ENCODE measurements around the gene HCN2. TPM values are rescaled to one million over a fixed set of nuclear protein-coding genes. Genes with fewer than 3 reads are reported as not detected.
A peak's percentile ranks its signal among the peaks of the same experiment; 100 is the strongest.

The HCN2 gene
- total and polyA plus RNA-seq, 9 of the 15 experiments (the other 6 are each of a cell fraction or from before 2014, with no cell fraction given), result 0.29 to 4.2 (median 0.82) TPM; not detected in 2

DNA sequence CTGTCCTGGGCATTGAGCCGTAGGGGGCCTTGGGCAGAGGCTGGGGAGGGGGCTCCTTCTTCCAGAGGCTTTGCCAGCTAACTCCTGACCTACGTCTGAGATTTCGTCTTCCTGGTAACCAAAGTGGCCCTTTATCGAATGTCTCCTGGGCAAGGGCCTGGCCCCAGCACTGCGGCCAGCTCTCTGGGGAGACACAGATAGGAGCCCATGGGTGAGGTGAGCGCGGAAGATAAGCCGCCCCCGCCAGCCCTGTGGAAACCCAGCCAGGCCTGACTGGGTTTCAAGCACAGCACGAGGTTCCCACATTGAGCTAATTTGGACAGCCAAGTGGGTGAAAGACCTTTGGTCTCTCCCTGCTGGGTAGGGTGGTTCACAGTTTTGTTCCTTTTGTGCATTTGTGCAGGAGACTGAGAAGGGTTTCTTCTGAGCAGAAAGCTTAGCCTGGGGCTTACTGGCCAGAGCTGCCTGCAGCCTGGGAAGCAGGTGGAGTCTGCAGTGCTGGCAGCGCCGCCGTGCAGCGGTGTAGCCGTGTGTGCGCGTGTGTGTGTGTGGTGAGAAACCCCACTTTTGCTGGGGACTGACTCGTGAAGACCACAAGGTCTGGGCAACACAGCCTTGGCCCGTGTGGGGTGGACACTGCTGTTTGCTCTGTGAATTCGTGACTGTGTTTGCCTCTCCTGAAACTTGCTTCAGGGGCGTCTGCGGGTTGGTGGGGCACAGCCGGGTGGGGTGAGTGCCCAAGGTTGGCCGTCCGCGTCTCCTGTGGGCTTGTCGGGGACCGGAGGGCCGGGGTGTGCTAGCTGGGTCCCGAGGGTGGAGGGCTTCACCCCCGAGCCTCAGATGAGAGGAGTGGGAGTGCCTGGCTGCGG is 14.8 kb upstream of the HCN2 start (continued):
- TF ChIP-seq, protein P1, sequence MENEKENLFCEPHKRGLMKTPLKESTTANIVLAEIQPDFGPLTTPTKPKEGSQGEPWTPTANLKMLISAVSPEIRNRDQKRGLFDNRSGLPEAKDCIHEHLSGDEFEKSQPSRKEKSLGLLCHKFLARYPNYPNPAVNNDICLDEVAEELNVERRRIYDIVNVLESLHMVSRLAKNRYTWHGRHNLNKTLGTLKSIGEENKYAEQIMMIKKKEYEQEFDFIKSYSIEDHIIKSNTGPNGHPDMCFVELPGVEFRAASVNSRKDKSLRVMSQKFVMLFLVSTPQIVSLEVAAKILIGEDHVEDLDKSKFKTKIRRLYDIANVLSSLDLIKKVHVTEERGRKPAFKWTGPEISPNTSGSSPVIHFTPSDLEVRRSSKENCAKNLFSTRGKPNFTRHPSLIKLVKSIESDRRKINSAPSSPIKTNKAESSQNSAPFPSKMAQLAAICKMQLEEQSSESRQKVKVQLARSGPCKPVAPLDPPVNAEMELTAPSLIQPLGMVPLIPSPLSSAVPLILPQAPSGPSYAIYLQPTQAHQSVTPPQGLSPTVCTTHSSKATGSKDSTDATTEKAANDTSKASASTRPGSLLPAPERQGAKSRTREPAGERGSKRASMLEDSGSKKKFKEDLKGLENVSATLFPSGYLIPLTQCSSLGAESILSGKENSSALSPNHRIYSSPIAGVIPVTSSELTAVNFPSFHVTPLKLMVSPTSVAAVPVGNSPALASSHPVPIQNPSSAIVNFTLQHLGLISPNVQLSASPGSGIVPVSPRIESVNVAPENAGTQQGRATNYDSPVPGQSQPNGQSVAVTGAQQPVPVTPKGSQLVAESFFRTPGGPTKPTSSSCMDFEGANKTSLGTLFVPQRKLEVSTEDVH (IDR thresholded peaks at IDR 0.05; ENCODE audit: low read depth, partially characterized antibody), result no peak
- TF ChIP-seq, protein P2, sequence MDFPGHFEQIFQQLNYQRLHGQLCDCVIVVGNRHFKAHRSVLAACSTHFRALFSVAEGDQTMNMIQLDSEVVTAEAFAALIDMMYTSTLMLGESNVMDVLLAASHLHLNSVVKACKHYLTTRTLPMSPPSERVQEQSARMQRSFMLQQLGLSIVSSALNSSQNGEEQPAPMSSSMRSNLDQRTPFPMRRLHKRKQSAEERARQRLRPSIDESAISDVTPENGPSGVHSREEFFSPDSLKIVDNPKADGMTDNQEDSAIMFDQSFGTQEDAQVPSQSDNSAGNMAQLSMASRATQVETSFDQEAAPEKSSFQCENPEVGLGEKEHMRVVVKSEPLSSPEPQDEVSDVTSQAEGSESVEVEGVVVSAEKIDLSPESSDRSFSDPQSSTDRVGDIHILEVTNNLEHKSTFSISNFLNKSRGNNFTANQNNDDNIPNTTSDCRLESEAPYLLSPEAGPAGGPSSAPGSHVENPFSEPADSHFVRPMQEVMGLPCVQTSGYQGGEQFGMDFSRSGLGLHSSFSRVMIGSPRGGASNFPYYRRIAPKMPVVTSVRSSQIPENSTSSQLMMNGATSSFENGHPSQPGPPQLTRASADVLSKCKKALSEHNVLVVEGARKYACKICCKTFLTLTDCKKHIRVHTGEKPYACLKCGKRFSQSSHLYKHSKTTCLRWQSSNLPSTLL (IDR thresholded peaks at IDR 0.05), result no peak
- TF ChIP-seq ZNF668 (CRISPR knock-in tag; IDR thresholded peaks at IDR 0.05) (no peak), ZNF311 (CRISPR knock-in tag; IDR thresholded peaks at IDR 0.05) (0 out of 2 replicates have a peak, but pooled peaks have one; percentile 69), CEBPG (CRISPR knock-in tag; IDR thresholded peaks at IDR 0.05) (no peak), CEBPG (tag; conservative IDR thresholded peaks at IDR 0.05 in 1 of 2, IDR thresholded peaks at IDR 0.05 in 1 of 2) (no peak), MIER1 (IDR thresholded peaks at IDR 0.05; ENCODE audit: low read depth) (0 out of 2 replicates have a peak, but pooled peaks have one; percentile 46), MAFG (tag; conservative IDR thresholded peaks at IDR 0.05) (no peak), ZNF583 (CRISPR knock-in tag; IDR thresholded peaks at IDR 0.05) (peak; percentile 67), CHD2 (IDR thresholded peaks at IDR 0.05; ENCODE audit: low read depth, low read length) (no peak), ELF1 (tag; IDR thresholded peaks at IDR 0.05) (no peak), KDM1A (IDR thresholded peaks at IDR 0.05) (peak; percentile 99), HMGN3 (IDR thresholded peaks at IDR 0.05; ENCODE audit: borderline replicate concordance, extremely low read depth, insufficient read length, low read depth, low read length) (peak; percentile 100), ZC3H11A (IDR thresholded peaks at IDR 0.05; ENCODE audit: low read depth, low read length) (0 out of 2 replicates have a peak, but pooled peaks have one; percentile 75), FOXA1 (IDR thresholded peaks at IDR 0.05; ENCODE audit: borderline replicate concordance) (no peak)
- TF ChIP-seq, protein P3, sequence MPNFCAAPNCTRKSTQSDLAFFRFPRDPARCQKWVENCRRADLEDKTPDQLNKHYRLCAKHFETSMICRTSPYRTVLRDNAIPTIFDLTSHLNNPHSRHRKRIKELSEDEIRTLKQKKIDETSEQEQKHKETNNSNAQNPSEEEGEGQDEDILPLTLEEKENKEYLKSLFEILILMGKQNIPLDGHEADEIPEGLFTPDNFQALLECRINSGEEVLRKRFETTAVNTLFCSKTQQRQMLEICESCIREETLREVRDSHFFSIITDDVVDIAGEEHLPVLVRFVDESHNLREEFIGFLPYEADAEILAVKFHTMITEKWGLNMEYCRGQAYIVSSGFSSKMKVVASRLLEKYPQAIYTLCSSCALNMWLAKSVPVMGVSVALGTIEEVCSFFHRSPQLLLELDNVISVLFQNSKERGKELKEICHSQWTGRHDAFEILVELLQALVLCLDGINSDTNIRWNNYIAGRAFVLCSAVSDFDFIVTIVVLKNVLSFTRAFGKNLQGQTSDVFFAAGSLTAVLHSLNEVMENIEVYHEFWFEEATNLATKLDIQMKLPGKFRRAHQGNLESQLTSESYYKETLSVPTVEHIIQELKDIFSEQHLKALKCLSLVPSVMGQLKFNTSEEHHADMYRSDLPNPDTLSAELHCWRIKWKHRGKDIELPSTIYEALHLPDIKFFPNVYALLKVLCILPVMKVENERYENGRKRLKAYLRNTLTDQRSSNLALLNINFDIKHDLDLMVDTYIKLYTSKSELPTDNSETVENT (CRISPR knock-in tag; IDR thresholded peaks at IDR 0.05), result no peak
- TF ChIP-seq, protein P4, sequence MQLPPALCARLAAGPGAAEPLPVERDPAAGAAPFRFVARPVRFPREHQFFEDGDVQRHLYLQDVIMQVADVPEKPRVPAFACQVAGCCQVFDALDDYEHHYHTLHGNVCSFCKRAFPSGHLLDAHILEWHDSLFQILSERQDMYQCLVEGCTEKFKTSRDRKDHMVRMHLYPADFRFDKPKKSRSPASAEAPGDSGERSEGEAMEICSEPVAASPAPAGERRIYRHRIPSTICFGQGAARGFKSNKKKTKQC (CRISPR knock-in tag; IDR thresholded peaks at IDR 0.05), result no peak
- TF ChIP-seq, protein P5, sequence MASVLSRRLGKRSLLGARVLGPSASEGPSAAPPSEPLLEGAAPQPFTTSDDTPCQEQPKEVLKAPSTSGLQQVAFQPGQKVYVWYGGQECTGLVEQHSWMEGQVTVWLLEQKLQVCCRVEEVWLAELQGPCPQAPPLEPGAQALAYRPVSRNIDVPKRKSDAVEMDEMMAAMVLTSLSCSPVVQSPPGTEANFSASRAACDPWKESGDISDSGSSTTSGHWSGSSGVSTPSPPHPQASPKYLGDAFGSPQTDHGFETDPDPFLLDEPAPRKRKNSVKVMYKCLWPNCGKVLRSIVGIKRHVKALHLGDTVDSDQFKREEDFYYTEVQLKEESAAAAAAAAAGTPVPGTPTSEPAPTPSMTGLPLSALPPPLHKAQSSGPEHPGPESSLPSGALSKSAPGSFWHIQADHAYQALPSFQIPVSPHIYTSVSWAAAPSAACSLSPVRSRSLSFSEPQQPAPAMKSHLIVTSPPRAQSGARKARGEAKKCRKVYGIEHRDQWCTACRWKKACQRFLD (CRISPR knock-in tag; IDR thresholded peaks at IDR 0.05), result peak; percentile 95
